K562 (cell line): ENCODE measurements around the gene DUSP23. TPM values are rescaled to one million over a fixed set of nuclear protein-coding genes. Genes with fewer than 3 reads are reported as not detected.

Source experiments
- ARID2 ChIP-seq: fragments of 450-650 bp; IDR thresholded peaks from 2 replicates; pipeline ENCODE4 v1.6.1; 2017; ENCODE audit warnings: antibody characterized with exemption, mild to moderate bottlenecking
- CBX5 ChIP-seq: IDR thresholded peaks from 2 replicates; pipeline ENCODE4 v1.6.1; 2014; ENCODE audit warnings: low read depth, borderline replicate concordance
- CGGBP1 ChIP-seq: fragments of 250-450 bp; sonication (Bioruptor Pico); IDR thresholded peaks from 2 replicates; pipeline ENCODE4 v1.9.0; 2021; ENCODE audit warnings: mild to moderate bottlenecking
- EP400 ChIP-seq: fragments of 450-650 bp; IDR thresholded peaks from 2 replicates; pipeline ENCODE4 v1.6.1; 2017; ENCODE audit warnings: antibody characterized with exemption, mild to moderate bottlenecking, moderate library complexity
- FIP1L1 ChIP-seq: fragments of 200-400 bp; formaldehyde crosslinking; IDR thresholded peaks from 2 replicates; pipeline ENCODE4 v1.6.1; 2018; ENCODE audit warnings: mild to moderate bottlenecking, low read depth, low read length; ENCODE audit not compliant: poor library complexity, severe bottlenecking
- GATA2 ChIP-seq: sonication (generic); formaldehyde crosslinking; IDR thresholded peaks from 2 replicates; pipeline ENCODE4 v1.4.0; 2020; ENCODE audit warnings: mild to moderate bottlenecking, missing genetic modification reagents
- KLF16 ChIP-seq: IDR thresholded peaks from 2 replicates; pipeline ENCODE4 v1.6.1; 2016; ENCODE audit warnings: antibody characterized with exemption
- MCM2 ChIP-seq: fragments of 450-650 bp; IDR thresholded peaks from 2 replicates; pipeline ENCODE4 v1.6.1; 2017; ENCODE audit warnings: low read depth, mild to moderate bottlenecking
- MED1 ChIP-seq: sonication (generic); formaldehyde crosslinking; IDR thresholded peaks from 2 replicates; pipeline ENCODE4 v1.8.1; 2023; ENCODE audit warnings: missing genetic modification reagents, borderline replicate concordance
- NFIC ChIP-seq: fragments of 450-650 bp; IDR thresholded peaks from 2 replicates; pipeline ENCODE4 v1.6.1; 2017; ENCODE audit warnings: mild to moderate bottlenecking, inconsistent platforms
- NR1H2 ChIP-seq: sonication (generic); formaldehyde crosslinking; IDR thresholded peaks from 2 replicates; pipeline ENCODE4 v1.4.0; 2020; ENCODE audit warnings: mild to moderate bottlenecking, missing genetic modification reagents
- RBFOX2 ChIP-seq: fragments of 200-400 bp; formaldehyde crosslinking; IDR thresholded peaks from 2 replicates; pipeline ENCODE4 v1.6.1; 2017; ENCODE audit warnings: low read depth, mild to moderate bottlenecking, low read length, moderate library complexity
- SRSF9 ChIP-seq: fragments of 200-400 bp; formaldehyde crosslinking; IDR thresholded peaks from 2 replicates; pipeline ENCODE4 v1.6.1; 2017; ENCODE audit warnings: low read depth, low read length, borderline replicate concordance
- XRCC5 ChIP-seq: fragments of 200-400 bp; formaldehyde crosslinking; IDR thresholded peaks from 2 replicates; pipeline ENCODE4 v1.6.1; 2017; ENCODE audit warnings: low read depth, mild to moderate bottlenecking, low read length
- ZNF133 ChIP-seq: fragments of 250-450 bp; sonication (Bioruptor Pico); IDR thresholded peaks from 2 replicates; pipeline ENCODE4 v1.4.0; 2020; ENCODE audit warnings: mild to moderate bottlenecking
- ZNF146 ChIP-seq: IDR thresholded peaks from one replicate; pipeline ENCODE4 v1.6.1; 2018; ENCODE audit warnings: missing compliant biosample characterization; ENCODE audit not compliant: unreplicated experiment
- ZNF316 ChIP-seq: fragments of 450-650 bp; IDR thresholded peaks from 2 replicates; pipeline ENCODE4 v1.6.1; 2016
- ZNF408 ChIP-seq: fragments of 250-450 bp; sonication (Bioruptor Pico); IDR thresholded peaks from 2 replicates; pipeline ENCODE4 v1.4.0; 2020; ENCODE audit warnings: low read depth, mild to moderate bottlenecking, moderate library complexity
- ZNF436 ChIP-seq: fragments of 250-450, 450-650 bp; sonication (Bioruptor Pico); formaldehyde crosslinking; IDR thresholded peaks from 2 replicates; pipeline ENCODE4 v1.7.0; 2020; ENCODE audit warnings: mild to moderate bottlenecking
- ZNF764 ChIP-seq: fragments of 250-450 bp; sonication (Bioruptor Pico); IDR thresholded peaks from 2 replicates; pipeline ENCODE4 v1.4.0; 2020; ENCODE audit warnings: low read depth, mild to moderate bottlenecking, moderate library complexity
- polyA plus RNA-seq, 8 experiments: library from polyadenylated mRNA; depleted of rRNA in 4 of 8; stranded (reverse) in 5 of 8; unstranded in 3 of 8; fragments of >200 nt; fragmentation: Nextera tagmentation in 2 of 8; fragmentation: Illumina TruSeq in 1 of 8; extraction: Ambion mirVana in 2 of 8; extraction: Trizol in 1 of 8; gene quantifications; 2 replicates each; pipeline versions ENCODE4 v1.2.1 to v1.2.3, GENCODE V29; 2011 to 2014; ENCODE audit warnings: inconsistent platforms in 1 of 8, missing spikeins in 1 of 8
- total RNA-seq, 7 experiments: library from RNA; depleted of rRNA in 6 of 7; stranded (reverse); fragments of >200 nt in 6 of 7; fragmentation: Illumina TruSeq in 2 of 7; extraction: Trizol in 2 of 7; gene quantifications; 2 replicates each; pipeline versions ENCODE4 v1.2.1 to v1.2.3, GENCODE V29; 2011 to 2021; ENCODE audit warnings: low replicate concordance in 1 of 7
- TF ChIP-seq, protein P1 (sequence below): fragments of 450-650 bp; formaldehyde crosslinking; IDR thresholded peaks from 2 replicates; pipeline ENCODE4 v1.4.0; 2020; ENCODE audit warnings: mild to moderate bottlenecking, moderate library complexity
- TF ChIP-seq, protein P2 (sequence below): fragments of 250-450 bp; sonication (Bioruptor Pico); IDR thresholded peaks from 2 replicates; pipeline ENCODE4 v1.5.0; 2021
- TF ChIP-seq, protein P3 (sequence below): fragments of 450-650 bp; IDR thresholded peaks from 2 replicates; pipeline ENCODE4 v1.7.0; 2016; ENCODE audit warnings: borderline replicate concordance

The DUSP23 gene
- total and polyA plus RNA-seq, 9 of the 15 experiments (the other 6 are each of a cell fraction or from before 2014, with no cell fraction given), result 1.0 to 34.8 (median 13.7) TPM

DNA sequence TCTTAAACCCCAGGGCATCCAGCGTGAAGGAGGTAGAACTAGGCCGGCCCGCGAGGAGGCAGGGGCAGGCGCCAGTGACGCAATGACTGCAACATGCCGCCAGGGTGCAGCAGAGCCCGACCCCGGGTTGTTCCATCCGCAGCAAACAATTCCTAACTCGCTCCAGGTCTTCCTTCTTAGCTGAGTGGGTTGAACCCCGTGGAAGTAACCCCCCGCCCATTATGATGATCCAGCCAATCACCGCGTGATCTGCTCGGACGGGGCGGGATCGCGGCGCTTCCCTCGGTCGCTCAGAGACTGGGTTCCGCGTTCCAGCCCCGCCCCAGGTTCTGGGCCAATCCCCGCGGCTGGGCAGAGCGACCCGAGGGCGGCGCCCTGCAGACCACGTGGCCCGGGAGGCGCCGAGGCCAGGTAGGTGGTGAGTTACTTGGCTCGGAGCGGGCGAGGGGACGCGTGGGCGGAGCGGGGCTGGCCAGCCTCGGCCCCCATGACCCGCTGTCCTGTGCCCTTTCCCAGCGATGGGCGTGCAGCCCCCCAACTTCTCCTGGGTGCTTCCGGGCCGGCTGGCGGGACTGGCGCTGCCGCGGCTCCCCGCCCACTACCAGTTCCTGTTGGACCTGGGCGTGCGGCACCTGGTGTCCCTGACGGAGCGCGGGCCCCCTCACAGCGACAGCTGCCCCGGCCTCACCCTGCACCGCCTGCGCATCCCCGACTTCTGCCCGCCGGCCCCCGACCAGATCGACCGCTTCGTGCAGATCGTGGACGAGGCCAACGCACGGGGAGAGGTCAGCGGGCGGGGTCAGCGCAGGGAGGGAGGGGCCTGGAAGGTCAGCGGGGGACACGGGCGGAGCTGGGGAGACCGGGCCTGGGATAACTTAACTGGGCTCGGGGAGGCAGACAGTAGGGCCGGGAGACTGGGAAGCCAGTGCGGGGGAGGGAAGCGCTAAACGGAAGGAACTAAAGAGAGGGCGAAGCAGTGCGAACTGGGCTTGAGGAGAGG is at the start of gene DUSP23 (continued):
- TF ChIP-seq ARID2 (no peak), ZNF316 (peak; percentile 67), NR1H2 (0 out of 2 replicates have a peak, but pooled peaks have one; percentile 93), EP400 (peak; percentile 81; the same call in 1 of the 2 replicates), FIP1L1 (no peak), RBFOX2 (peak; percentile 76), SRSF9 (no peak), KLF16 (peak; percentile 52; the same call in 1 of the 2 replicates), XRCC5 (peak; percentile 80; the same call in 1 of the 2 replicates), ZNF436 (no peak), CBX5 (no peak), NFIC (no peak), ZNF408 (CRISPR knock-in tag) (no peak), MCM2 (no peak), ZNF764 (CRISPR knock-in tag) (no peak), GATA2 (CRISPR knock-in tag) (no peak), ZNF133 (CRISPR knock-in tag) (no peak), ZNF146 (CRISPR knock-in tag) (no peak), MED1 (CRISPR knock-in tag) (no peak), CGGBP1 (CRISPR knock-in tag) (no peak)
- TF ChIP-seq, protein P1, sequence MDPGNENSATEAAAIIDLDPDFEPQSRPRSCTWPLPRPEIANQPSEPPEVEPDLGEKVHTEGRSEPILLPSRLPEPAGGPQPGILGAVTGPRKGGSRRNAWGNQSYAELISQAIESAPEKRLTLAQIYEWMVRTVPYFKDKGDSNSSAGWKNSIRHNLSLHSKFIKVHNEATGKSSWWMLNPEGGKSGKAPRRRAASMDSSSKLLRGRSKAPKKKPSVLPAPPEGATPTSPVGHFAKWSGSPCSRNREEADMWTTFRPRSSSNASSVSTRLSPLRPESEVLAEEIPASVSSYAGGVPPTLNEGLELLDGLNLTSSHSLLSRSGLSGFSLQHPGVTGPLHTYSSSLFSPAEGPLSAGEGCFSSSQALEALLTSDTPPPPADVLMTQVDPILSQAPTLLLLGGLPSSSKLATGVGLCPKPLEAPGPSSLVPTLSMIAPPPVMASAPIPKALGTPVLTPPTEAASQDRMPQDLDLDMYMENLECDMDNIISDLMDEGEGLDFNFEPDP, result no peak
- TF ChIP-seq, protein P2, sequence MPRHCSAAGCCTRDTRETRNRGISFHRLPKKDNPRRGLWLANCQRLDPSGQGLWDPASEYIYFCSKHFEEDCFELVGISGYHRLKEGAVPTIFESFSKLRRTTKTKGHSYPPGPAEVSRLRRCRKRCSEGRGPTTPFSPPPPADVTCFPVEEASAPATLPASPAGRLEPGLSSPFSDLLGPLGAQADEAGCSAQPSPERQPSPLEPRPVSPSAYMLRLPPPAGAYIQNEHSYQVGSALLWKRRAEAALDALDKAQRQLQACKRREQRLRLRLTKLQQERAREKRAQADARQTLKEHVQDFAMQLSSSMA (CRISPR knock-in tag), result no peak
- TF ChIP-seq, protein P3, sequence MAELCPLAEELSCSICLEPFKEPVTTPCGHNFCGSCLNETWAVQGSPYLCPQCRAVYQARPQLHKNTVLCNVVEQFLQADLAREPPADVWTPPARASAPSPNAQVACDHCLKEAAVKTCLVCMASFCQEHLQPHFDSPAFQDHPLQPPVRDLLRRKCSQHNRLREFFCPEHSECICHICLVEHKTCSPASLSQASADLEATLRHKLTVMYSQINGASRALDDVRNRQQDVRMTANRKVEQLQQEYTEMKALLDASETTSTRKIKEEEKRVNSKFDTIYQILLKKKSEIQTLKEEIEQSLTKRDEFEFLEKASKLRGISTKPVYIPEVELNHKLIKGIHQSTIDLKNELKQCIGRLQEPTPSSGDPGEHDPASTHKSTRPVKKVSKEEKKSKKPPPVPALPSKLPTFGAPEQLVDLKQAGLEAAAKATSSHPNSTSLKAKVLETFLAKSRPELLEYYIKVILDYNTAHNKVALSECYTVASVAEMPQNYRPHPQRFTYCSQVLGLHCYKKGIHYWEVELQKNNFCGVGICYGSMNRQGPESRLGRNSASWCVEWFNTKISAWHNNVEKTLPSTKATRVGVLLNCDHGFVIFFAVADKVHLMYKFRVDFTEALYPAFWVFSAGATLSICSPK, result no peak
